Stimulated activated CD8-positive, alpha-beta memory T cell treated with anti-CD3 and anti-CD28 coated beads, Interleukin-15, amount 100 ng/mL, for 1 hour (primary cell): Measurements from ENCODE around the gene YY1AP1.
"Not testable (repeated sequence)": the region's sequence is repeated elsewhere in the genome, so short reads cannot be mapped to it uniquely, and the experiment has no call there.

Experiments used
- DNase-seq: peaks from one replicate; pipeline ENCODE4 v3.0.0-alpha.2; 2020; ENCODE audit warnings: low read depth

YY1AP1 gene, protein sequence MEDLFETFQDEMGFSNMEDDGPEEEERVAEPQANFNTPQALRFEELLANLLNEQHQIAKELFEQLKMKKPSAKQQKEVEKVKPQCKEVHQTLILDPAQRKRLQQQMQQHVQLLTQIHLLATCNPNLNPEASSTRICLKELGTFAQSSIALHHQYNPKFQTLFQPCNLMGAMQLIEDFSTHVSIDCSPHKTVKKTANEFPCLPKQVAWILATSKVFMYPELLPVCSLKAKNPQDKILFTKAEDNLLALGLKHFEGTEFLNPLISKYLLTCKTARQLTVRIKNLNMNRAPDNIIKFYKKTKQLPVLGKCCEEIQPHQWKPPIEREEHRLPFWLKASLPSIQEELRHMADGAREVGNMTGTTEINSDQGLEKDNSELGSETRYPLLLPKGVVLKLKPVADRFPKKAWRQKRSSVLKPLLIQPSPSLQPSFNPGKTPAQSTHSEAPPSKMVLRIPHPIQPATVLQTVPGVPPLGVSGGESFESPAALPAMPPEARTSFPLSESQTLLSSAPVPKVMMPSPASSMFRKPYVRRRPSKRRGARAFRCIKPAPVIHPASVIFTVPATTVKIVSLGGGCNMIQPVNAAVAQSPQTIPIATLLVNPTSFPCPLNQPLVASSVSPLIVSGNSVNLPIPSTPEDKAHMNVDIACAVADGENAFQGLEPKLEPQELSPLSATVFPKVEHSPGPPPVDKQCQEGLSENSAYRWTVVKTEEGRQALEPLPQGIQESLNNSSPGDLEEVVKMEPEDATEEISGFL

DNA sequence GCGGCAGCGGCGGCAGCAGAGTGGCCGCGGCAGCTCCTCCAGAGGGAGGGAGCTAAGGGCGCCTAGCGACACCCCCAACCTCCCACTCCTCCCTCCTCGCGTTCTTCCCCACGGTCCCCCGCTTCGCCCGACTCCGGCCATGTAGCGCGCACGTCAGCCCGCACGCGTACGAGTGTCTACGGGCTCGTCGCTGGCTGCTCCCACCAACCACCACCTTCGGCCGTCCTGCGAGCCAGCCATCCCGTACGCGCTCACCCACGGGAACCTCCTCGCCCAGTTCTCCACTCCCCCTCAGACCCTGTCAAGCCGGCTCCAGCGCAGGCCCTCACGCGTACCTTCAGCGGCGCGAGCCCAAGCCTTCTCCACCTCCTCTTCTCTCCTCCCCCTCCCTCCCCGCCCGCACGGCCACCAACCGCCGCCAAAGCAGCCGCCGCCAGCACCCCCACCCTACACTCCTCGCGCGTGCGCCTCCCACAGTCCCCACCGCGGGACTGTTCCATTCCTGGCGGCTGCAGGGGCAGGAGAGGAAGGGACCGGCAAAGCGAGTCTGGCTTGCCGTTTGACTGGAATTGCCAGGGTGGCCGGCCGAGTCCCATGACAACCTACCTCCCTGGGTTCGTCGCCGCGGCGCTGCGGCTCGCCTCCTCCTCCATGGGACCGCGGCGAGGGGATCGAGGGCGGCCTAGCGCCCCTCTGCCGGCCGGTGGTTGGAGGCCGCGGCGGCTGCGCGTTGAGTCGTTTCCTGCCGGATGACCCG, at the start of gene YY1AP1:
YY1AP1 (minus strand) TSS at position 451 of the 757 bp plus-strand sequence. CDS start 8,338 bp downstream, outside the sequence.
- DNase-seq = peak; percentile 80

DNA sequence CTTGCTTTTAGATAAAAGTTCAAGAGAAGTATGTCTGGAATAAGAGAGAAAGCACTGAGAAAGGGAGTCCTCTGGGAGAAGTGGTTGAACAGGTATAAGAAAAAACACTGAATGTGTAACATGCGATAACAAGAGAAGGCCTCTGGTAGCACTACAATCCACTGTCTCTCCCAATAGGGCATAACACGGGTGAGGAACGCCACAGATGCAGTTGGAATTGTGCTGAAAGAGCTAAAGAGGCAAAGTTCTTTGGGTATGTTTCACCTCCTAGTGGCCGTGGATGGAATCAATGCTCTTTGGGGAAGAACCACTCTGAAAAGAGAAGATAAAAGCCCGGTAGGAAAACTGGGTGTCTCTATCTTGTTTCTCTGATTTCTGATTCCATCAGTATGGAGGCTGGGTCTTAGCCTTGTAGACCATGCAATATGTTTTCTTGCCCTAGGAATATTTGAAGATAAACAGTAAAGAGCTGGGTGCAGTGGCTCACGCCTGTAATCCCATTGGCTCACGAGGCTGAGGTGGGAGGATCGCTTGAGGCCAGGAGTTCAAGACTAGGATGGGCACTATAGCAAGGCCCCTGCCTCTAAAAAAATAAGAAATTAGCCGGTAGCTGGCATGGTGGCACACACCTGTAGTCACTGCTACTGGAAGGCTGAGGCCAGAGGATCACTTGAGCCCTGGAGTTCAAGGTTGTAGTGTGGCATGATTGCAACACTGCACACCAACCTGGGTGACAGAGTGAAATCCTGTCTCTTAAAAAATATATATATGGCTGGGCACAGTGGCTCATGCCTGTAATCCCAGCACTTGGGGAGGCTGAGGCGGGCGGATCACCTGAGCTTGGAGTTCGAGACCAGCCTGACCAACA, 40.7 kb upstream of the YY1AP1 start:
- no peak for DNase-seq

DNA sequence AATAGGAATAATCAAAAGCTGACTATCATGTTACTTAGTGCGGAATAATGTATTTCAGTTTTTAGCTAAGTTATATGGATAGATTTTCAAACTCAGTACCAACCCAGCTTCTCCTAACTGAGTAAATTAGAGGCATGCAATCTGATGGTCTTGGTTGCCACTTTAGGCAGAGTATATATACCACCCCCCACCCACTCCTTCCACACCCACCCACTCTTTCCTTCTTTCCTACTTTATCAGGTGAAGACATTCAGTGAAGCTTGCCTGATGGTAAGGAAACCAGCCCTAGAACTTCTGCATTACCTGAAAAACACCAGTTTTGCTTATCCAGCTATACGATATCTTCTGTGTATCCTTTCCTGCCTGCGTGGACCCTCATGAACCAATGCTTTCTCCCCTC, 36.6 kb upstream of the YY1AP1 start:
- DNase-seq = no peak

DNA sequence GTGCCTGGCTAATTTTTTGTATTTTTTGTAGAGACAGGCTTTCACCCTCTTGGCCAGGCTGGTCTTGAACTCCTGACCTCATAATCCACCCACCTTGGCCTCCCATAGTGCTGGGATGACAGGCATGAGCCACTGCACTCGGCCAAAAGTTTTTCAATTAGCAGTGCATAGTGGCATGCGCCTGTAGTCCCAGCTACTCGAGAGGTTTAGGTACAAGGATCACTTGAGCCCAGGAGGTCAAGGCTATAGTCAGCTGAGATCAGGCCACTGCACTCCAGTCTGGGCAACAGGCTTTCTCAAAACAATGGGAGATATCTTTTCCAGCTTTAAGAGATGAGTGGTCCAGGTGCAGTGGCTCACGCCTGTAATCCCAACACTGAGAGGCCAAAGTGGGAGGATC, 31.1 kb upstream of the YY1AP1 start:
- no peak for DNase-seq

DNA sequence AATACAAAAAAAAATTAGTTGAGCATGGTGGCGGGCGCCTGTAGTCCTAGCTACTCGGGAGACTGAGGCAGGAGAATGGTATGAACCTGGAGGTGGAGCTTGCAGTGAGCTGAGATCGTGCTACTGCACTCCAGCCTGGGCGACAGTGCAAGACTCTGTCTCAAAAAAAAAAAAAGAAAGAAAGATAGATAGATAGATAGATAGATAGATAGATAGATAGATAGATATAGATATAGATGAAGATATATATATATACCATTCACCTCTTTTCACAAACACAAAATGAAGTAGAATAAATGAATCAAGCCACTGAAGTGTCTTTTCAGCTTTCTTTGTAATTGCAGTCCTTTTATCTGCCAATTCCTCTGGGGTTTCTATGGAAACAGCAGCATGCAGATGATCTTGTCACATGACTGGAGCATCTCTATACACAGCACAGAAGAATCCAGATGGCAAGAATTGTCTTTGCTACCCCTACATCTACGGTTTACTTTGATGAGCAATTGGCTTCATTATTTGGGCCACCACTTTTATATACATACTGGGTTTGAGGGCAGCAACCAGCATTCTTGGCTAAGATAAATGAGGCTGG, 30.0 kb upstream of the YY1AP1 start:
- not testable (repeated sequence) for DNase-seq

DNA sequence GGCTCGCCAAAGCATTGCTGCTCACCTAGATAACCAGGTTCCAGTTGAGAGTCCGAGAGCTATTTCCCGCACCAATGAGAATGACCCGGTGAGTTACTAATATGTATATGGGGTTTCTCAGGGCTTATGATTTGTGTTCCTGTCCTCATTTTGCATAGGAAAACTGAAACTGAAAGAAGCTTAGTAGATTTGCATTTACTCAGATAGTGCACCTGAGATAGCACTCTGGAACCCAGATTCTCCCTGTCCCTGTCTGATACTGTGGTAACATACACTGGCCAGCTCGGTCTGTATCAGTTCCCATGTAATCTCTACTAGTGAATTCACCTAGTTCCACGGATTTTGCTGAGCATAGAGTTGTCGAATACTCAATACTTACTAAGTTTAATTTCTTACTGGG, 28.5 kb upstream of the YY1AP1 start:
- no peak for DNase-seq

DNA sequence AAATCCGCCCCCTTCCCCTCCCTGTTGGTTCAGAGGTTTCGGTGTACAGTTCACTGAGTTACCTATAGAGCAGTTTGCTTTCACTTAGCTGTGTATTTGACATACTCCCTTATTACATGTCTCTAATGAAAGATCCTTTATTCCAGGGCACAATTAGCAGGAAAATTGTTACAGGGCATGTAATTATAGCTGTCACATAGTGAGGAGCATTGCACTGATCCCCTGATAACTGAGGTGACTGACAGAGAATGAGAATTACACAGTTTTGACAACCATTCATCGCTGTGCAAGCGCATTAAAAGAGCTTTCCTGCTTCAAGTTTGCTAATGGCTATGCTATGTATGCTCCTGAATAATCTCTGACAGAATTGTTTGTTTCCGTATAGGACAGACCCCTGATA, 27.2 kb upstream of the YY1AP1 start:
- DNase-seq = no peak

DNA sequence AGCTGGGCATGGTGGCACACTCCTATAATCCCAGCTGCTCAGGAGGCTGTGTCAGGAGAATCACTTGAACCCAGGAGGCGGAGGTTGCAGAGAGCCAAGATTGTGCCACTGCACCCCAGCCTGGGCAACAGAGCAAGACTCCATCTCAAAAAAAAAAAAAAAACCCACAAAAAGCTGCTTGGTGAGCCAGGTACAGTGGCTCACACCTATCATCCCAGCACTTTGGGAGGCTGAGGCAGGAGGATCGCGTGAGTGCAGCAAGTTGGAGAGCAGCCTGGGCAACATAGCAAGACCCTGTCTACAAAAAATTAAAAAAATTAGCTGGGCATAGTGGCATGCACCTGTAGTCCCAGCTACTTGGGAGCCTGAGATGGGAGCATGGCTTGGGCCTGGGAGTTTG, 26.5 kb upstream of the YY1AP1 start:
- DNase-seq = not testable (repeated sequence)

DNA sequence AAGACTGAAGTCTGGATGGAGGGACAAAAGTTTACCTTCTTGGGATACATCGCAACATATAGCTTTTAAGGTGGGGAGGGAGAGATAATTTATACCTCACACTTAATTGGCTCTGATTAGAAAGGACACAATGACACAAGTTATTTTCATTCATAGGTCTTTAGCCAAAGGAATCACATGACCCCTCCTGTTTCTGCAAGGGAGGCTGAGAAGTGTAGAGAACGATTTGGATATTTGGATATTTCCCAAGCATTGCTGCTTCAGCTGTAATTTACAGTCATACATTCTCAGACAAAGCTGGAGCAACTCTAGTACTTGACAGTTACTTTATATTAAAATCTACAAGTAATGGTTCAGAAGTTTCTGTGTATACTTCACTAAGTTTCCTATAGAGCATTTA, 24.5 kb upstream of the YY1AP1 start:
- DNase-seq = no peak

DNA sequence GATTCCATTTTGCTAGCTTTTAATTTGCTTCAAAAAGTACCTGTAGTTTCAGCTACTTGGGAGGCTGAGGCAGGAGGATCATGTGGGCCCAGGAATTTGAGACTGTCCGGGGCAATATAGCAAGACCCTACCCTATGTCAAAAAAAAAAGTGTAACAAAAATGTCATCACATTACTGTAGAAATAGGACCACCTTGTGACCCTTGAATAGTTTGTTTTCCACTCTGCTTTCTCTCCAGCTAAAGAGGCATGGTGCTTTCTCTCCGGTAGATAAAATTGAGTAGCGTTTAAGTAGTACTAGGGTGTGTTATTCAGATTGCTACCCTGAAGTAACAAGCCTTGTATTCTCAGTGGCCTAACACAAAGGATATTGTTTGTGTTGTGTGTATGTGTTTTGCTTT, 24.1 kb upstream of the YY1AP1 start:
- not testable (repeated sequence) for DNase-seq

DNA sequence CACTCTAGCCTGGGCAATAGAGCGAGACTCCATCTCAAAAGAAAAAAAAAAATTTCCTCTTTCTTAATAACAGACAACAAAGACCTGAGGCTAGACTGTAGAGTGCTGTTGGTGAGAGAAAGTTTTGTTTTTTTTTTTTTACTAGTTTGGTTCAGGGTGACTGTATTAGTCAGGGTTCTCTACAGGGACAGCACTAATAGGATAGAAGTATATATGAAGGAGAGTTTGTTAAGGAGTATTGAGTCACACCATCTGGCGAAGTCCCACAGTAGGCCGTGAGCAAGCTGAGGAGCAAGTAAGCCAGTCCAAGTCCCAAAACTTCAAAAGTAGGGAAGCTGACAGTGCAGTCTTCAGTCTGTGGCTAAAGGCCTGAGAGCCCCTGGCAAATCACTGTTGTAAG, 22.9 kb upstream of the YY1AP1 start:
- not testable (repeated sequence) for DNase-seq

DNA sequence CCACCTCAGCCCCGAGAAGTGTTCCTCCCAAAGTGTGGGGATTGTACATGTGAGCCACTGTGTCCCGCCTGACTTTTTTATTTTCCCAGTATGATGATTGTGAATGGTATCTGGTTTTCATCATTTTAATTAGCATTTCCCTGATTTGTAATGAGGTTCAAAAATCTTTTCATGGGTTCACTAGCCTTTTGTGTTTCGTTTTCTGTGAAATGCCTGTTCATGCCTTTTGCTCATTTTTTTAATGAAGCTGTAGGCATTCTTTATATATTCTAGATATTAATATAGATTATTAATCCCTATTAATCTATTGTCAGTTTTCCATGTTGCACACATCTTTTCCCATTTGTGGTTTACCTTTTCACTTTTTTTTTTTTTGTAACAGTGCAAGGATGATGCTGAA, 20.8 kb upstream of the YY1AP1 start:
- no peak for DNase-seq

DNA sequence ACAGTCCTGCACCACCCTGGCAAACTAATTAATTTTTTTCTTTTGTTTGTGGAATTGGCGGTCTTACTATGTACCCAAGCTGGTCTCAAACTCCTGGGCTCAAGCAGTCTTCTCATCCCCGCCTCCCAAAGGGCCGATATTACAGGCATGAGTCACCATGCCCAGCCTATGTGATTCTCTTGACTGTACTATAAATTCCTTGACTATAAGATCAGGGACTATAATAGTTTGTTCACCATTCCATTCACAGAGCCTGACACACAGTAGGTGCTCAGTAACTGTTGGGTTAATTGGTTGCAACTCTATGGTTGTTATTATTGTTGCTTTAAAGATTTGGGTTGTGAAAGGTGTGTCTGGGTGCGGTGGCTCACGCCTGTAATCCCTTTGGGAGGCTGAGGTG, 17.6 kb upstream of the YY1AP1 start:
- DNase-seq = no peak

DNA sequence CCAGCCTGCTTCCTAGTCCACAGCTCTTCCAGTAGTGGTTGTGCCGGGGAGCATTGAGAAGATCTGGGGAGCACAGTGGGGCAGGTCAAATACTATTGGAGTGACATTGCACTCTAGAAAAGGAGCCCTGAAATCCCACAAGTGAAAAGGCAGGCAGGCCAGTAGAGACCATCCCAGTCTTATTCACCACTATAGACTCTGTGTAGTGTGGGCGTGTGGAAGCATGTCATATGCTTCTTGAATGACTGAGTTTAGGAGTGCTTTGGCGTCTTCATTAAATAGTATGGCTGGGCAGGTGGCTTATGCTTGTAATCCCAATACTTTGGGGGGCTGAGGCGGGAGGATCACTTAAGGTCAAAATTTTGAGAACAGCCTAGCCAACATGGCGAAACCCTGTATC, 15.8 kb upstream of the YY1AP1 start:
- DNase-seq = not testable (repeated sequence)

DNA sequence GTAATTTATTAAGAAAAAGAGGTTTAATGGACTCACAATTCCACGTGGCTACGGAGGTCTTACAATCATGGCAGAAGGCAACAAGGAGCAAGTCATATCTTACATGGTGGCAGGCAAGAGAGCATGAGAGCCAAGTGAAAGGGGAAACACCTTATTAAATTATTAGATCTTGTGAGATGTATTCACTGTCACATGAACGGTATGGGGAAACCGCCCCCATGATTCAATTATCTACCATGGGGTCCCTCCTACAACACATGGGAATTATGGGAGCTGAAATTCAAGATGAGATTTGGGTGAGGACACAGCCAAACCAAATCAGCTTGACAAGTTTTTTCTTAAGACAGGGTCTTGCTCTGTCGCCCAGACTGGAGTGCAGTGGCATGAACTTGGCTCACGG, 14.6 kb upstream of the YY1AP1 start:
- DNase-seq = no peak

DNA sequence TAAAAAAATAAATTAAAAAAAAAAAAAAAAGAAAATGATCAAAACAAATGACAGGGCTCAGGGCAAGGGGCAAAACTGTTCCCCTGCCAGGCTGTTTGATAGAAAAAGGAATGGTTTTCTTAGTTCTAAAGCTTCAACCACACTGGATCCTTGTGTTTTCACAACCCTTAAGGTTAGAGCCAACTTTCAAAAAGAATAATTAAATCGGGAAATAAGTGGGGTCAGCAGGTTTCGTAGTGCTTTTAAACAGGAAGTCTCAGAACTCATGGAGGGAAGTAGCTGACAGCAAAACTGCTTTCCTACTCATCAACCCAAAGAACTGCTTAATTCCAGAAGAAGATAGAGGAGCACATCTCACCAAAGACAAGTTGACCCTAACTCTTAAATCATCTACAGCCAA, 13.1 kb upstream of the YY1AP1 start:
- not testable (repeated sequence) for DNase-seq

DNA sequence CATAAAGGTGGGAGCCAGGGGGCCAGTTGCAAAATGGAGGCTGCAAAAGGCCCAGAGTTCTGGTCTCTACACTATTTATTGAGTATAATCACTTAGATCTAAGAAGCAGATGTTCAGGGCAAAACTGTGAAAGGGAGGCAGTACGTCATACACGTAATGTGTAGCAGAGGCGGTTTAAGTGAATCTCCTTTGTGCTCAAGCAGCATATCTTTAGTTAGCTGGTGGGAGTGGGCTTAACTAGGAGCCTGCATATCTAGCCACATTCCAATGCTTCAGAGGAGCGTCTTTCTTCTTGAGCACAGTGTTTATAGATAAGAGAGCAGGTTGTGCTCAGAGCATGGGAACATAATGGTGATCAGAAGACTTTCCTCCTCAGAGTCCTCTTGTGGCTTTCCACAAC, 10.5 kb upstream of the YY1AP1 start:
- not testable (repeated sequence) for DNase-seq

DNA sequence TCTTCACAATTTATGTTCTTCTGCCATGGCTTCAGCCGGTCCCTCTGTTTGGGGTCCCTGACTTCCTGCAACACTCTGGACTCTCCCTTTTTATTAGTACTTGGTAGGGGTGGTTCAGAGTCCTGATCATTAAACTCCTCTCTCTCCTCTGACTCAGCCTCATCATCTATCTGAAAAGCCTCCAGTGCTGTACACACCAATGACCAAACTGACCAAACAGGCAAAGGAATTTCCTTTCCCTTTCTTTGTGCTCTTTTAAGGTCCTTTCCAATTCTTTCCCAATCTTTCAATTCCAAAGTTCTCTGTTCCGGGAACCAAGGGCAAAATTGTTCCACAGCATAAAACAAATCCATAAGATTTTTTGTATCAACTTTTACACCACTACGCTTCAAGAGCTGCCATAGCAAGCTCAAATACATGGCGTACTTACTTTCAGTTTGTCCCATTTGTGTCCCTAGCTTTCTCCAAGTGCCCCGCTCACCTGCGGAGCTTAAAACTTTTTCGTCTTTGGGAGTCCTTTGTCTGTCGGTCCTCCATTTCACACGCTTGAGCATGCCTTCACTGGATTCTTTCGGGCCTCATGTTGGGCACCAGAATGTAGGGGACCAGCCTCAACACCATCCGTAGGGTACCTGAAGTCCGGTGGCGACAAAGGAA, 9.9 kb upstream of the YY1AP1 start:
- no peak for DNase-seq

DNA sequence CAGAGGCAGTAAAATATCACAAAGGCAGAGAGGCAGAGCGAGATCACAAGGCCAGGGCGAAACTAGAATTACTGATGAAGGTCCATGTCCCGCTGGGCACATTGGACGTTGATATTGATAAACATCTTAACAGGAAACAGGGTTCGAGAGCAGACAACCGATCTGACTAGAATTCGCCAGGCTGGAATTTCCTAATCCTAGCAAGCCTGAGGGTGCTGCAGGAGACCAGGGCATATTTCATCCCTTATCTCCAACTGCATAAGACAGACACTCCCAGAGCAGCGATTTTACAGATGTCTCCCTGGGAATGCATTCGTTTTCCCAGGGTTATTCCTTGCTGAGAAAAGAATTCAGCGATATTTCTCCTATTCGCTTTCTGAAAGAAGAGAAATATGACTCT, 9.0 kb upstream of the YY1AP1 start:
- not testable (repeated sequence) for DNase-seq

DNA sequence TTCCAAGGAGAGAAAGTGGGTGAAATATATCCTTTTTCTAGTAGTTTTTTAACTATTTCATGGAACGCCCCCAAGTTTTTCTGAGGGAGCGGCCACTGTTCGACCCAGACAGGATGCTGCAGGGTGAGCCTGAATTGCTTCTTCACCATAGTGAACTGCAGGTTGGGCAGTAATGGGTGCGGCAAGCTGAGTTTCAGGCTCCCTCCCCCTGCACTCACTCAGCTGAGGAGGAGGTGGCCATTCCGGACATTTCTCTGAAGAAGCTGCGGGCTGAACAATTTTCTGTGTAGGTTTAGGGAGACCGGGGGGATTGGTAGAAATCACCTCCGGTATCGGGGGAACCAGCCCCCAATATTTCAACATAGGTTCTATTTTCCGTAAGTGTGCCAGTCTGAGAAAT, 8.5 kb upstream of the YY1AP1 start:
- no peak for DNase-seq

DNA sequence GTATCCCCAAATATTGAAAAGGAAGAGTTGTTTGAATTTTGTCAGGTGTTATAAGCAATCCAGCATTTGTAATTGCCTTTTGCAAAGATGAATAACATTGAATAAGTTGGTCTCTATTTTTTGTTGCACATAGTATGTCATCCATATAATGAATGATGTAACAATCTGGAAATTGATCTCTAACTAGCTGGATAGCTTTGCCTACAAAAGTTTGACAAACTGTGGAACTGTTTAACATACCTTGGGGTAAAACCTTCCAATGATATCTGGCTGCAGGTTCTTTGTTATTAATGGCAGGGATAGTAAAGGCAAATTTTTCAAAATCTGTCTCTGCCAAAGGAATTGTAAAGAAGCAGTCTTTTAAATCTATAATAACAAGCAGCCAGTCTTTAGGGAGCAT, 8.0 kb upstream of the YY1AP1 start:
- DNase-seq = no peak
